Endodermal cell (in vitro differentiated cells): ENCODE results near the gene F2RL2. TPM values are rescaled to one million over a fixed set of nuclear protein-coding genes. Genes with fewer than 3 reads are reported as not detected.

Experiments
- DNase-seq: peaks from one replicate; pipeline ENCODE4 v3.0.0-alpha.2; 2017
- H3K27ac ChIP-seq: 2 replicates; pipeline ENCODE4 v1.5.1; 2013; ENCODE audit warnings: mild to moderate bottlenecking, low read depth, low read length, moderate library complexity
- H3K27me3 ChIP-seq: 2 replicates; pipeline ENCODE4 v1.6.1; 2013; ENCODE audit warnings: mild to moderate bottlenecking, low read length, moderate library complexity; ENCODE audit not compliant: insufficient read depth, control insufficient read depth, poor library complexity, severe bottlenecking
- H3K36me3 ChIP-seq: 2 replicates; pipeline ENCODE4 v1.7.0; 2013; ENCODE audit warnings: mild to moderate bottlenecking, low read length, moderate library complexity; ENCODE audit not compliant: control insufficient read depth, insufficient read depth
- H3K4me1 ChIP-seq: one replicate; pipeline ENCODE4 v1.7.0; 2013; ENCODE audit warnings: low read length; ENCODE audit not compliant: control insufficient read depth, insufficient read depth
- H3K4me3 ChIP-seq: 2 replicates; pipeline ENCODE4 v1.5.1; 2013; ENCODE audit warnings: mild to moderate bottlenecking, low read length, moderate library complexity
- H3K9ac ChIP-seq: 2 replicates; pipeline ENCODE4 v1.6.1; 2013; ENCODE audit warnings: mild to moderate bottlenecking, low read length, moderate library complexity; ENCODE audit not compliant: poor library complexity, severe bottlenecking; ENCODE audit errors: extremely low read depth
- H3K9me3 ChIP-seq: 2 replicates; pipeline ENCODE4 v1.6.1; 2013; ENCODE audit warnings: mild to moderate bottlenecking, low read length, moderate library complexity; ENCODE audit not compliant: control insufficient read depth
- H3K27ac Mint-ChIP-seq: 2 replicates; pipeline ENCODE4 v1.8.0; 2020; ENCODE audit warnings: mixed read lengths
- H3K27me3 Mint-ChIP-seq: 2 replicates; pipeline ENCODE4 v1.8.0; 2021; ENCODE audit warnings: mild to moderate bottlenecking, mixed read lengths; ENCODE audit not compliant: insufficient read depth
- H3K36me3 Mint-ChIP-seq: 2 replicates; pipeline ENCODE4 v1.8.0; 2020; ENCODE audit warnings: low read depth, mixed read lengths
- H3K4me1 Mint-ChIP-seq: 2 replicates; pipeline ENCODE4 v1.8.0; 2020; ENCODE audit warnings: mixed read lengths
- H3K4me3 Mint-ChIP-seq: 2 replicates; pipeline ENCODE4 v1.8.0; 2020; ENCODE audit warnings: mild to moderate bottlenecking, moderate library complexity, mixed read lengths
- H3K9me3 Mint-ChIP-seq: 2 replicates; pipeline ENCODE4 v1.8.0; 2020; ENCODE audit warnings: mild to moderate bottlenecking, mixed read lengths
- WGBS, 2 experiments: methylation state at CpG; one replicate each; pipeline versions ENCODE4 v1.1.5 to v1.1.7; 2013; ENCODE audit warnings: missing lambda C conversion rate in 2 of 2, mixed read lengths in 1 of 2; ENCODE audit not compliant: insufficient coverage in 1 of 2, insufficient read length in 1 of 2; 5-methylcytosine and 5-hydroxymethylcytosine counted together
- total RNA-seq, 2 donors: library from RNA; stranded (reverse); fragmentation: NEBNext Ultra II Directional in 1 of 2; extraction: Animal tissue kit (Norgen Biotek cat#: 25700) in 1 of 2; gene quantifications; 2 replicates in 1 of 2; 3 replicates in 1 of 2; pipeline ENCODE4 v1.2.1, GENCODE V29; 2021
- TF ChIP-seq, protein P1 (sequence below): fragments of 200-600 bp; sonication (generic); conservative IDR thresholded peaks from 2 replicates; pipeline ENCODE4 v1.5.0; 2021; ENCODE audit warnings: antibody characterized with exemption, mild to moderate bottlenecking

The F2RL2 gene
- total RNA-seq, 2 donors from 2014 or later, result 0.18 to 0.53 TPM

- Mint-ChIP-seq H3K9me3 (peaks cover 23% of the 10 kb centered on the region), H3K4me1 (no peaks in the 10 kb centered on the region), H3K27ac (no peak overlapping the region), H3K36me3 (peaks cover 20% of the 10 kb centered on the region), H3K4me3 (no peak overlapping the region), H3K27me3 (no peaks in the 10 kb centered on the region)
- TF ChIP-seq, protein P1, sequence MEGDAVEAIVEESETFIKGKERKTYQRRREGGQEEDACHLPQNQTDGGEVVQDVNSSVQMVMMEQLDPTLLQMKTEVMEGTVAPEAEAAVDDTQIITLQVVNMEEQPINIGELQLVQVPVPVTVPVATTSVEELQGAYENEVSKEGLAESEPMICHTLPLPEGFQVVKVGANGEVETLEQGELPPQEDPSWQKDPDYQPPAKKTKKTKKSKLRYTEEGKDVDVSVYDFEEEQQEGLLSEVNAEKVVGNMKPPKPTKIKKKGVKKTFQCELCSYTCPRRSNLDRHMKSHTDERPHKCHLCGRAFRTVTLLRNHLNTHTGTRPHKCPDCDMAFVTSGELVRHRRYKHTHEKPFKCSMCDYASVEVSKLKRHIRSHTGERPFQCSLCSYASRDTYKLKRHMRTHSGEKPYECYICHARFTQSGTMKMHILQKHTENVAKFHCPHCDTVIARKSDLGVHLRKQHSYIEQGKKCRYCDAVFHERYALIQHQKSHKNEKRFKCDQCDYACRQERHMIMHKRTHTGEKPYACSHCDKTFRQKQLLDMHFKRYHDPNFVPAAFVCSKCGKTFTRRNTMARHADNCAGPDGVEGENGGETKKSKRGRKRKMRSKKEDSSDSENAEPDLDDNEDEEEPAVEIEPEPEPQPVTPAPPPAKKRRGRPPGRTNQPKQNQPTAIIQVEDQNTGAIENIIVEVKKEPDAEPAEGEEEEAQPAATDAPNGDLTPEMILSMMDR, result no peak
- Histone ChIP-seq H3K9ac (no peak overlapping the region), H3K36me3 (peaks cover 7% of the 10 kb centered on the region), H3K27ac (no peak overlapping the region), H3K4me1 (no peaks in the 10 kb centered on the region), H3K27me3 (no peaks in the 10 kb centered on the region), H3K4me3 (no peak overlapping the region), H3K9me3 (peaks cover 24% of the 10 kb centered on the region)
- 85 to 100% methylated on average over 1 to 2 of the region's 2 CpGs for WGBS, 2 experiments
- no peak for DNase-seq
Measured at GRCh38 chr5:76649140-76649539, 25.9 kb upstream of the F2RL2 start.

DNA sequence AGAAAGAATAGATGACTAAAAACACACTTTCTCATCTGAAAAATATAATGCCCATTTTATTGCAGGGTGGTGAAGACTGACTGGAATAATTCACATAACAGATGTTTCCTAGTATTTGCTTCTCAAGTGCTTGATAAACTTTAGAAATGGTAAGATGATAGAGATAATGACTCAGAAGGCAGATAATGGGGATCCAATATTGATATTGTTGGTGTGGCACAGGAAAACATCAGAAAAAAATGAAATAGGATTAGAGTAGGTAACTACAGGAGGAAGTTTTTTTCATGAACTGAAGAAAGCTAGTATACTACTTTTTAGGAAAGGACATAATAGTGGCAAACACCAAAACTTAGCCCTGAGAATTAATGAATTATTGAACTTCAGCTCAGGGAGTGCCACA, 20.2 kb upstream of the F2RL2 start:
- TF ChIP-seq, protein P1, result no peak
- peaks cover 12% of the 10 kb centered on the region for H3K36me3 Mint-ChIP-seq
- Histone ChIP-seq H3K4me1 (no peaks in the 10 kb centered on the region), H3K36me3 (peaks cover 4% of the 10 kb centered on the region), H3K27ac (no peak overlapping the region), H3K9ac (no peak overlapping the region), H3K27me3 (no peaks in the 10 kb centered on the region), H3K9me3 (peaks cover 6% of the 10 kb centered on the region), H3K4me3 (no peak overlapping the region)
- H3K27ac Mint-ChIP-seq, result no peak overlapping the region
- H3K27me3 Mint-ChIP-seq, result no peaks in the 10 kb centered on the region
- no peak overlapping the region for H3K4me3 Mint-ChIP-seq
- peaks cover 4% of the 10 kb centered on the region for H3K9me3 Mint-ChIP-seq
- DNase-seq, result no peak
- H3K4me1 Mint-ChIP-seq, result peaks cover 3% of the 10 kb centered on the region

DNA sequence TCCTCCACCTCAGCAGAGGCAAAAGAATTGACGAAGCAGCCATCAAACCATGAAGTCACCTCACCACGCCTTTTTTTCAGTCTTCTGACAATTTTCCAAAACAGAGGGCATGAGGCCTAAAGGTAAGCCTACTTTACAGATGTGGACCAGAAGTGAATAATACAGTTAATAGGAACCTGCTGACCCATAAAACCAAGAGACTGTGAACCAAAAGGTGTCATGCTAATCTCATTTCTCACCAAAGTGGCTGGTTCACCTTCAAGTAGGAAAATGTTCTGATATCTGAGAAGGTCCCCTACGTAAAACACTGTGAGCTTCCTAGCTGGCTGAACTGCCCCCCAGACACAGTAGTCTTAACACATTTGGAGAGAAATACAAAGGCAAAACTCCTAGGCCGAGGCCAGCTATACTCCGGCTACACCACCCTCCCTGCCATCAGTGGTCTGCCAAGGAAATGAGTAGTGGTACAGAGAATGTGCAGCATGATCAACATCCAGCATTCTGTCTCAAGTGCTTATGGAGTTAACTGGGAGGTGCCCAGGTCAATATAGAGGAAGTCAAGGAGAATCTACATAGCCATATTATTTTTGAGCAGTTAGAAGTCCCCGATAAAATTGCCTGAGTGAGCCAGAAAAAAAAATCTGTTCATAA, 19.3 kb upstream of the F2RL2 start:
- H3K9me3 Mint-ChIP-seq, result no peaks in the 10 kb centered on the region
- no peak overlapping the region for H3K27ac Mint-ChIP-seq
- peaks cover 4% of the 10 kb centered on the region for H3K36me3 Mint-ChIP-seq
- H3K4me3 Mint-ChIP-seq, result no peak overlapping the region
- DNase-seq, result no peak
- Histone ChIP-seq H3K4me3 (no peak overlapping the region), H3K9ac (no peak overlapping the region), H3K4me1 (no peaks in the 10 kb centered on the region), H3K36me3 (no peaks in the 10 kb centered on the region), H3K27ac (no peak overlapping the region), H3K27me3 (no peaks in the 10 kb centered on the region), H3K9me3 (no peaks in the 10 kb centered on the region)
- H3K27me3 Mint-ChIP-seq, result no peaks in the 10 kb centered on the region
- peaks cover 3% of the 10 kb centered on the region for H3K4me1 Mint-ChIP-seq
- 89 to 100% methylated on average over 3 to 5 of the region's 6 CpGs for WGBS, 2 experiments
- TF ChIP-seq, protein P1, result no peak
